HG03460 (cell line): Measurements from ENCODE around the gene SPCS3.
"Not testable (repeated sequence)": the region's sequence is repeated elsewhere in the genome, so short reads cannot be mapped to it uniquely, and the experiment has no call there.

ENCODE experiments used
- ATAC-seq: cut with Tn5 transposase; IDR thresholded peaks from one replicate; pipeline ENCODE4 v1.9.1; 2021; ENCODE audit not compliant: unreplicated experiment

Gene SPCS3

GRCh38 chr4:176319704-176320339 lies at the start of gene SPCS3:
Gene SPCS3 (plus strand): TSS chr4:176319966. CDS start chr4:176320077, 111 bp downstream.
- ATAC-seq = peak; percentile 89

DNA sequence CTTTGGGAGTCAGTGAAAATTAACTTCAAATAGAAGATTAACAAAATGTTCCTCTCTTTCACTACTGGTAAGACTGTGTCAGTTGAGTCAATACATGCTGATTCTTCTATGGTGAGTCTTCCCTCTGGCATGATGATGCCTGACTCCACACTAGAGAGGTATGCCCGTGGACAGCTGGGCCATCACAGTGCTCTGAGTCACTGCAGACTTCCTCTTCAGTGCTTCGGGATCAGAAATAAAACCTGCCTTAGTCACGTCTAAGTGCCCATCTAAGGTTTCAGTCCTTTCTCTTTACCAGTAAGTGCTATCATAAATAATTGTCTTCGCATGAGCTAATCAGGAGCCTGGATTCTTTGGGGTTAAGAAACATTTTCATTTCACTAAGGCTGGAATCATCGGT lies 49.1 kb upstream of the SPCS3 start:
- ATAC-seq = no peak

DNA sequence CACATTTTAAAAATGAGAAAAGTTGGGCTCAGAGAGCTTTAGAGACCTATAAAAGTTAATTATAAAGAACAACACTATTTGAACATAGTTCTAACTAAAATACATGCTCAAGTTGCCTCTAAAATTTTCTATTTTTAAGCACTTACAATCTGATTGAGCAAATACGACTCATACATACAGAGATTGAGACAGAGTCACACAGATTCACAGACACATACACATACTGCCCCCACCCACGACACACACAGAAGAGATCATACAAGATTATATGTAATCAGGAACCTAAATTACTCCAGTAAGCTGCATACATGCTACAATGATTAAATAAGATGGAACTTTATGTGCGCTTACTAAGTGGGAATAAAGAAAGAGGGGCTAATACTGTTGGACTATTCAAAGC lies 48.0 kb upstream of the SPCS3 start:
- ATAC-seq = no peak

DNA sequence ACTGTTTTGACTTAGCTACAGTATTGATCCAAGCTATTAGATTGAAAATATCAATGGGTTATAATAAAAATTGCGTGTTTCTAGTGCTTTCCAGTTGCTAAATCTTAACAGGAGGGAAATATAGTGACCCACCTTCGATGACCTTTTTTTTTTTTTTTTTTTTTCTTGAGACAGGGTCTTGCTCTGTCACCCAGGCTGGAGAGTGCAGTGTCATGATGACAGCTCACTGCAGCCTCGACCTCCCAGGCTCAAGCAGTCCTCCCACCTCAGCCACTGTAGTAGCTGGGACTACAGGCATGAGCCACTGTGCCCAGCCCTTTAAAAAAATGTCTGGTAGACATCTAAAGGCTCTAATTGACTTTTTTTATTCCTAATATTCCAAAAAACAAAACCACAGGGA lies 47.0 kb upstream of the SPCS3 start:
- no peak for ATAC-seq

GRCh38 chr4:176273736-176274135 lies 46.0 kb upstream of the SPCS3 start:
- no peak for ATAC-seq

DNA sequence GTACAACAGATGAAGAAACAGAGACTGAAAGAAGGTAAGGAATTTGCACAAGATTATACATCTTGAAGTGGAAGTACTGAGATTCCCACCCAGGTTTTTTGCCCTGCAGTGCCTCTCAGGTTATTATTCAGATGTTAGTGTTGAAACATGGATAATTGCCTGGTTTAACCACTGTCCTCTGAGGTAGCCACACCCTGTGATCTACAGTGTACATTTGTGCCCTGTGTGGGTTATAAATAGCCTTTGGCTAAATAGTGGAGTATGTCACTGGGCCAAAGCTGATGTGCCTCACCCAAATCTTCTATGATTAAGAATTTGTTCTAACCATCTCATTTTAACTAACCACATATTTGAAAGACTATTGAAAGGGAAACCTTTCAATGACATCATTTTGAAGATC lies 45.3 kb upstream of the SPCS3 start:
- no peak for ATAC-seq

- ATAC-seq = no peak
Observed at GRCh38 chr4:176276710-176277109, 43.1 kb upstream of the SPCS3 start.

DNA sequence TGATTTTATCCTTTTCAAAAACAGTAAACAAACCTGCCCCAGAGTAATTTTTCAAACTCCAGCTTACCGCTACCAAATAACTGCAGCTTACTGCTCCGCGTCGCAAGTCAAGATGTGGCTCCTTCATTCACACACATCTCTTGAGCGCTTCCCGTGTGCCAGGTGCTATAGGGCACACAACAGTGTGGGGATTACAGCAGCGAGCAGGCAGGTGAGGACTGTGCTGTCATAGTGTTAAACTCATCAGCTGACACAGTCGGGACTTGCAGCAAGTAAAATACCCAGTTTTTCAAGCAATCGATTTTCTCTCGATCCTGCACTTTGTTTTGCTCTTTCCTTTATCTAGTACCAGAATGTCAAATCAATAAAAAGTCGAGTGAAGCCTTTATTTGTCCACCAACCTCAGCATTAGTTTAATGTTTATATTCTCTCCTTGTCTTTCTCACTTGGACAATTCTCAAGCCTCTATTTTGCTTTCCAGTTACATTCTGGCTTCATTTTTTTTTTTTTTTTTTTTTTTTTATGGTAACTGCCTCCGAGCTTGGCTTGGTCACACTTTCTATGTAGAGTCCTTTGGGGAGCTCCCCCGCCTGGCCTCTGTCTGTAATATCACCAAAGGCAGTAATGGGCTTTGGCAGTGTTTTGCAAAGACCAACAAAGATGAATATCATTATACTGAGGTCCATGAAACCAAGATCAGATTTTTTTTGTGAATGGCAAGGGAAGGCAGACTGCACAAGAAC lies 42.4 kb upstream of the SPCS3 start:
- ATAC-seq = peak; percentile 80

GRCh38 chr4:176279560-176279959 lies 40.2 kb upstream of the SPCS3 start:
- not testable (repeated sequence) for ATAC-seq

DNA sequence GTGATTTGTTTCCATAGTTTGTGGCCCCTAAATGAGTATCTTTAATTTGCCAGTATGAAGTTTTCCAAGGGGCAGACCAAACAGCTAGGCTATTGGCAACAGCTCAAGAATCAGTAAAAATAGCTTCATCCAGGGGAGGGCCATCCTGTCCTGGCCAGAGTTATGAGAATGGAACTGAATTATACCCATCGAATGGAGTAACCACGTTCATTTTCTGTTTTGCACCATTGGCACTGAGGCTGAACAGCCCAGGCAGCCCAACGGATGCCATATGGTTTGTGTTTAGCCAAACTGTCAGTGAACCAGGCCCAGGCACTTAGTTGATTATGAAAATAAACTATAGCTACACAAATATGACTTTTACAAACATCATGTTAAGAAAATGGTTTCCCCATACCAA lies 33.0 kb upstream of the SPCS3 start:
- ATAC-seq = no peak

DNA sequence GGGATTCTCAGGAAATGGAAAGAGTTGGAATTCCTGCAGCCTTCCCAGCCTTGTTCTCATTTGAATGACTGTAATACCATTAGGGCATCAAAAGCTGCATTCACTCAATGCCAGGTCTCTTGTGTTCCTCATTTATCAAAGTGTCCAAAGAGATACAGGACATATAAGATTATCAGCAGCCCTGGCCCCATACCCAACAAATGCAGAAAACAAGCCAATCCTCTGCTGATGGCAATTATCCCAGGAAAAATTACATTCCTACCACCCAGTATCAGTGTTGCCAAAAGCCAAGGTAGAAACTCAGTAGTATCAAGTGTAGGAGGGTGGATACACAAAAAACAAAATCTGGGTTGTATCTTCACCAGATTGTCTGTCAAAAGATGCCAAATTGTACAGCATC lies 32.2 kb upstream of the SPCS3 start:
- no peak for ATAC-seq

- no peak for ATAC-seq
Observed at GRCh38 chr4:176288020-176288419, 31.7 kb upstream of the SPCS3 start.

GRCh38 chr4:176289561-176289960 lies 30.2 kb upstream of the SPCS3 start:
- no peak for ATAC-seq

DNA sequence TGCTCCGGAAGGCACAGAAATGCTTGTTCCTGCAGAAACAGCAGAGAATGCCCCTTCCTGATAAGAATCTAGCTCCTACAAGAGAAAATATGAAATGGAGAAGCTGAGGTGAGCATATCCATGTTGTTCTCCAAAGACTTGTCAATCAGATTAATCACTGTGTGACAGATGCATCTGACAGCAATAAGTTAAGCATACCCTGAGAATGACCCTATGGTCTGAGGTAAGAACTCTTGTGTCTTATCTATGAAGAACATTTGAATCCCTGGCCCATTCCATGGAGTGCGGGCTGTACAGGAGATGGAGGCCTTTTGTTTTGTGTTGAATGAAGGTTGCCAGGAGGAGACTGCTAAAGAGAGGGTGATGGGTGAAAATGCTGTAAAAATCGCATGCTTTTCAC lies 29.2 kb upstream of the SPCS3 start:
- ATAC-seq = no peak

GRCh38 chr4:176291748-176292147 lies 28.0 kb upstream of the SPCS3 start:
- ATAC-seq = no peak

GRCh38 chr4:176292920-176293319 lies 26.8 kb upstream of the SPCS3 start:
- ATAC-seq = no peak

DNA sequence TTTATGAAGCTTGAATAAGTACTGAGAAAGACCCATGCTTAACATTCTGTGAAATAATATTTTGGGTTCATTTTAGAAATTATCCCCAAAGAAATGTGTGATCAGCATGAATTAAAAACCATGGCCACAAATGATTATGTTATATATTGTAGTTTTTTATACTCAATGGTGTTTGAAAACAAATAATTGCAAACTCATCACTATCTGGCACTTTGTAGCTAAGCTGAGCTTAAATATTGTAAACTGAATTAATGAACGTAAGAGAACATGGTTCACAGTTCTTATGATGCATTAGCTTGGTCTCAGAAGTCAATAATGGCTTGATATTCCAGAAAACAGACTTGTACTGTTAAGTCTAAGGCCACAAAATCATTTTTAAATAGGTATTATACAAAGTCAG lies 26.1 kb upstream of the SPCS3 start:
- no peak for ATAC-seq

DNA sequence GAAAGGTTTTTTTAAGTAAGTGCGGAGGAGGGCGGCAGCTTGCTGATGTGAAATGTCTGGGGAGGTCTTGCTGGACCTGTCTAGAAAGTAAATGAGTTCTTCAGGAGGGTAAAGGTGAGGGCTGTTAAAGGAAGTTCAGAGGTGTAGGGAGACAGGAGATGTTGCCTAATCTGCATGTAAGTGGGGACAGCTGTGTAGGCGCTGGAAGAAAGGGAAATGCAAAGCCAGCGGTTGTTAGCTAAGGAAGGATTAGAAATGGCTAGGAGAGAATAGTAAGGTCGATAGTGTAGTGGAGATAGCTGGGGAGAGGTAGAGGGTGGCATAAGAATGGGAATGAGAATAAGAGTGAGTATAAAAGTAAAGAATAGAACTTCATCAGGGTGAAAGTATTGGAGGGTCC lies 23.9 kb upstream of the SPCS3 start:
- not testable (repeated sequence) for ATAC-seq

- ATAC-seq = no peak
Observed at GRCh38 chr4:176298664-176299063, 21.1 kb upstream of the SPCS3 start.

GRCh38 chr4:176300036-176300435 lies 19.7 kb upstream of the SPCS3 start:
- no peak for ATAC-seq

GRCh38 chr4:176300565-176300964 lies 19.2 kb upstream of the SPCS3 start:
- ATAC-seq = no peak
